AG04449 (cell line): ENCODE results near the gene RTN1.

Experiments
- CTCF ChIA-PET: fragments of 350-600 bp; formaldehyde crosslinking; extraction: SDS; loops from one replicate; lab custom pipeline; 2021; ENCODE audit warnings: antibody characterized with exemption; lab: Yijun Ruan, JAX
- POLR2A ChIA-PET: fragments of 400-600, 350-600 bp; formaldehyde crosslinking; extraction: SDS; loops from one replicate; lab custom pipeline; 2020; ENCODE audit warnings: antibody characterized with exemption, inconsistent platforms; lab: Yijun Ruan, JAX
- DNase-seq: peaks from one replicate; pipeline ENCODE4 v3.0.0-alpha.2; 2010; ENCODE audit warnings: low read depth, low spot score
- H3K4me3 ChIP-seq: 2 replicates; pipeline ENCODE4 v1.5.1; 2011; ENCODE audit warnings: low read depth, mild to moderate bottlenecking, control low read depth, low read length
- TF ChIP-seq, protein P1 (sequence below): IDR thresholded peaks from one replicate; pipeline ENCODE4 v1.5.1; 2011; ENCODE audit warnings: mild to moderate bottlenecking, moderate library complexity, low read length, control low read depth, inconsistent platforms; ENCODE audit not compliant: insufficient read depth; ENCODE audit errors: missing control alignments

The RTN1 gene

DNA sequence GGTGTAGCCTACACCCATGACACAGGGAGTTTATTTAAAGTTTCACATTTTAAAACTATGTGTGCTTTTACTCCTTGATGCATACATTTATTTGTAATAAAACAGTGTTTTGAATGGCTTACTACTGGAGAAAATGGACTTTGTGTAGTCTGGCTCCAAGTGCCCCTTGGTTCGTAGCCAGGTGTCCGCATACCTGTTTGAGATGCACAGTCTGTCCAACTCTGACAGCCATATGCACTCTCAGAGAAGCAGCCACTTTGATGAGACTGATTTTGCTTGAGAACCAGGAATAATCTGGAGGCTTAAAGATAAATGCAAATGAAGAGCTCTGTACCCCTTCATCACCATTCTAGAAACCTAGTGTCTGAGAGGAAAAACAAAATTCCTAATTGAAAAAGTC is 24.0 kb downstream of the RTN1 start:
- ChIA-PET CTCF (no interaction called here), POLR2A (no interaction called here)
- no peak overlapping the region for H3K4me3 ChIP-seq
- no peak for DNase-seq
- TF ChIP-seq, protein P1, sequence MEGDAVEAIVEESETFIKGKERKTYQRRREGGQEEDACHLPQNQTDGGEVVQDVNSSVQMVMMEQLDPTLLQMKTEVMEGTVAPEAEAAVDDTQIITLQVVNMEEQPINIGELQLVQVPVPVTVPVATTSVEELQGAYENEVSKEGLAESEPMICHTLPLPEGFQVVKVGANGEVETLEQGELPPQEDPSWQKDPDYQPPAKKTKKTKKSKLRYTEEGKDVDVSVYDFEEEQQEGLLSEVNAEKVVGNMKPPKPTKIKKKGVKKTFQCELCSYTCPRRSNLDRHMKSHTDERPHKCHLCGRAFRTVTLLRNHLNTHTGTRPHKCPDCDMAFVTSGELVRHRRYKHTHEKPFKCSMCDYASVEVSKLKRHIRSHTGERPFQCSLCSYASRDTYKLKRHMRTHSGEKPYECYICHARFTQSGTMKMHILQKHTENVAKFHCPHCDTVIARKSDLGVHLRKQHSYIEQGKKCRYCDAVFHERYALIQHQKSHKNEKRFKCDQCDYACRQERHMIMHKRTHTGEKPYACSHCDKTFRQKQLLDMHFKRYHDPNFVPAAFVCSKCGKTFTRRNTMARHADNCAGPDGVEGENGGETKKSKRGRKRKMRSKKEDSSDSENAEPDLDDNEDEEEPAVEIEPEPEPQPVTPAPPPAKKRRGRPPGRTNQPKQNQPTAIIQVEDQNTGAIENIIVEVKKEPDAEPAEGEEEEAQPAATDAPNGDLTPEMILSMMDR: no peak

GRCh38 chr14:59845245-59845644 is 25.3 kb downstream of the RTN1 start:
- TF ChIP-seq, protein P1: no peak
- no peak for DNase-seq
- H3K4me3 ChIP-seq: no peak overlapping the region
- ChIA-PET CTCF (no interaction called here), POLR2A (no interaction called here)

GRCh38 chr14:59844186-59844812 is 26.3 kb downstream of the RTN1 start:
- TF ChIP-seq, protein P1: no peak
- ChIA-PET CTCF (no interaction called here), POLR2A (interaction anchor here (0.7 kb wide), 1 partner anchor 340 kb away, joined by 3 read pairs; no protein-coding TSS in a partner anchor)
- H3K4me3 ChIP-seq: no peak overlapping the region
- no peak for DNase-seq

DNA sequence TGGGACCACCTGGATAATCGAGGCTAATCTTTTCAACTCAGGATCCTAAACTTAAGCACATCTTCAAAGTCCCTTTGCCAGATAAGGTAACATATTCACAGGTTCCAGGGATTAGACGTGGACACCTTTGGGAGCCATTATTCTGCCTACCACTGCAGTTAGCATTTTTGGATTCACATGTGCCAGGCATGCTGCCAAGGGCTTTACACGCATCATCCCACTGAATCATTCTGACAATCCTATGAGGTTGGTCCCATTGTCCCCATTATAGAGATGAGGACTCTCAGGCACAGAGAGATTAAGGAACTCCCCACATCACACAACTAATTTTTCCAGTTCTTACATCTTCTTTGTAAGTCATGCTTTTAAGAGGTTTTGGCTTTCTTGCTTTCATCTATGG is 34.5 kb downstream of the RTN1 start:
- no peak for DNase-seq
- H3K4me3 ChIP-seq: no peak overlapping the region
- ChIA-PET POLR2A (no interaction called here), CTCF (no interaction called here)
- TF ChIP-seq, protein P1: no peak

DNA sequence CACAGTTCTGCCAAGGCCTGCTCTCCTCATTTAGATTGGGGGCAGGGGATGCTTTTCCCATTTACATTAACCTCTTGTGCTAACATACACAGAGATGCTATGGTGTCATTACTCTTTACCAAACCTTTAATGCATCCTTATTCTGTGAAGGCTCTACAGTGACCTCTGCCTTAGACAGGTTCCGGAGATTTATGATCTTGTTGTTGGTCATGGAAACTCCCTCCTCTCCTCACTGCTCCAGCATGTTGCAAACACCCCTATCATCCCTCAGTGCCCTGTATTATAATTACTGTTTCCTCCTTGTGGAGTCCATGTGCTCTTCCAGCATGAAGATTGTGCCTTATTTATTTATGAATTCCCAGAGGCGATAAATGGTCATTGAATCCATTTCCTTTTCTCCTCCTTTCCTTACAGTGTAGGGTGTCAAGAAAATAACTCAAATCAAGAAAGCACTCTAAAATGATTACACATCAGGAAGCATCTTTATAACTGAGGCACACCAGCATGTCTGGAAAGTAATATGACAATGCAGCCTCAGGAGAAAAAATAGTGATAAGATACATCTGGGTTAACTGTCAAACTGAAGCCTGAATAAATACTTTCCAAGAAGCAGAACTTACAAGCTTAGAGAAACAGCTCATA is 37.8 kb downstream of the RTN1 start:
- DNase-seq: no peak
- POLR2A ChIA-PET: no interaction called here
- no peak overlapping the region for H3K4me3 ChIP-seq
- TF ChIP-seq, protein P1: no peak
- CTCF ChIA-PET: no interaction called here

DNA sequence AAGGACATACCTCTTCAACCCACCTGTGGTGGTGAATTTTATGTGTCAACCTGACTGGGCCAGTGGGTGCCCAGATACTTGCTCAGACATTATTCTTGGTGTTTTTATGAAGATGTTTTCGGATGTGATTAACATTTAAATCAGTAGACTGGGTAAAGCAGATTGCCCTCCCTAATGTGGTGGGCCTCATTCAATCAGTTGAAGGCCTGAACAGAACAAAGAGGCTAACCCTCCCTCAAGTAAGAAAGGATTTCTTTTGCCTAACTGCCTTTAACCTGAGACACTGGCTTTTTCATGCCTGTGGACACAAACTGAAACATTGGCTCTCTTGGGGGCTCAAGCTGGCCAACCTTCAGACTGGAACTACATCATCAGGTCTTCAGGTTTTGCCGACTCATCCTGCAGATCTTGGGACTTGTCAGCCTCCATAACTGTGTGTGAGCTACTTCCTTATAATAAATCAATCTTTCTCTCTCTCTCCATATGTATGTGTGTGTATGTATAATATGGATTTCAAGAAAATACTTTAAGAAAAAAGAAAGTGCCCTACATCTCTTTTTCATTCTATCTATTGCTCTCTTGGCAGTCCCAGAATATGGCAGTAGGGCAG is 39.4 kb downstream of the RTN1 start:
- no peak for DNase-seq
- TF ChIP-seq, protein P1: no peak
- POLR2A ChIA-PET: no interaction called here
- H3K4me3 ChIP-seq: no peak overlapping the region
- CTCF ChIA-PET: no interaction called here
